Testis (tissue), 3 donors: ENCODE measurements around the gene APOOL. TPM values are rescaled to one million over a fixed set of nuclear protein-coding genes. Genes with fewer than 3 reads are reported as not detected.

Experiments used
- DNase-seq: peaks from one replicate; pipeline ENCODE4 v3.0.0-alpha.2; 2019
- H3K27ac ChIP-seq, 2 donors: fragments of 200-600 bp; sonication (generic); one replicate each; pipeline ENCODE4 v1.5.1; 2019
- H3K27me3 ChIP-seq: fragments of 200-600 bp; sonication (generic); one replicate; pipeline ENCODE4 v1.5.1; 2019
- H3K36me3 ChIP-seq: fragments of 200-600 bp; sonication (generic); one replicate; pipeline ENCODE4 v1.5.1; 2017; ENCODE audit warnings: low read depth; ENCODE audit errors: missing control alignments
- H3K4me1 ChIP-seq: fragments of 200-600 bp; sonication (generic); one replicate; pipeline ENCODE4 v1.5.1; 2019
- H3K4me3 ChIP-seq, 2 donors: fragments of 200-600 bp; sonication (generic); one replicate each; pipeline ENCODE4 v1.5.1; 2017 to 2019
- H3K9me3 ChIP-seq: fragments of 200-600 bp; sonication (generic); one replicate; pipeline ENCODE4 v1.5.1; 2017
- CTCF ChIP-seq, 3 experiments: fragments of 450-650 bp in 2 of 3; fragments of 200-600 bp in 1 of 3; sonication (generic) in 1 of 3; IDR thresholded peaks; one replicate each; pipeline ENCODE4 v1.5.1; 2016 to 2019; ENCODE audit warnings: antibody characterized with exemption in 3 of 3, mild to moderate bottlenecking in 2 of 3, moderate library complexity in 1 of 3
- POLR2A ChIP-seq: fragments of 450-650 bp; IDR thresholded peaks from one replicate; pipeline ENCODE4 v1.6.1; 2017; ENCODE audit warnings: antibody characterized with exemption, mild to moderate bottlenecking, moderate library complexity
- WGBS, 2 donors: methylation state at CpG; one replicate each; pipeline ENCODE4 v1.1.5; 2018; 5-methylcytosine and 5-hydroxymethylcytosine counted together
- intact Hi-C: fragments of 100-400 bp; cut with DNase I; formaldehyde crosslinking; loops from one replicate; pipeline ENCODE4 v1.15.1; 2023; ENCODE audit warnings: low total_unique reads
- polyA plus RNA-seq: library from polyadenylated mRNA; stranded (reverse); fragments of 350-450 nt; fragmentation: Illumina TruSeq; extraction: RNeasy Lipid Tissue Mini Kit (QIAGEN cat#74804); gene quantifications from one replicate; pipeline ENCODE4 v1.2.3, GENCODE V29; 2014; ENCODE audit warnings: low read depth, low replicate concordance; ENCODE audit not compliant: insufficient read depth
- total RNA-seq, 2 donors: library from RNA; depleted of rRNA; stranded (reverse); fragments of >200 nt; gene quantifications; one replicate each; pipeline ENCODE4 v1.2.3, GENCODE V29; 2016

The APOOL gene
- total and polyA plus RNA-seq, 3 donors from 2014 or later = 5.3 to 10.5 (median 10.3) TPM

GRCh38 chrX:85113746-85114145 is 110.1 kb downstream of the APOOL start:
- Histone ChIP-seq H3K36me3 (no peaks in the 10 kb centered on the region), H3K27ac (no peak overlapping the region), H3K4me3 (no peak overlapping the region), H3K27me3 (no peaks in the 10 kb centered on the region), H3K9me3 (no peaks in the 10 kb centered on the region), H3K4me1 (no peaks in the 10 kb centered on the region)
- WGBS, 2 donors = 80 to 88% methylated on average over 2 of the region's 2 CpGs
- no peak for DNase-seq
- intact Hi-C loops = loop anchor here (10.0 kb wide), 1 partner anchor 431 kb away; no protein-coding TSS in a partner anchor
- TF ChIP-seq POLR2A (no peak), CTCF (IDR thresholded peaks at IDR 0.05) (no peak)

GRCh38 chrX:85114171-85114570 is 110.5 kb downstream of the APOOL start:
- Histone ChIP-seq H3K36me3 (no peaks in the 10 kb centered on the region), H3K9me3 (no peaks in the 10 kb centered on the region), H3K27ac (no peak overlapping the region), H3K4me3 (no peak overlapping the region), H3K27me3 (no peaks in the 10 kb centered on the region), H3K4me1 (no peaks in the 10 kb centered on the region)
- no peak for DNase-seq
- WGBS, 2 donors = 90 to 93% methylated on average over 3 of the region's 3 CpGs
- TF ChIP-seq POLR2A = no peak
- TF ChIP-seq CTCF (IDR thresholded peaks at IDR 0.05) = no peak
- intact Hi-C loops = loop anchor here (10.0 kb wide), 1 partner anchor 431 kb away; no protein-coding TSS in a partner anchor

- intact Hi-C loops = loop anchor here (10.0 kb wide), 1 partner anchor 430 kb away; no protein-coding TSS in a partner anchor
- H3K36me3 ChIP-seq = no peaks in the 10 kb centered on the region
- no peak for TF ChIP-seq CTCF (IDR thresholded peaks at IDR 0.05)
- no peak for TF ChIP-seq POLR2A
These were observed 111.1 kb downstream of the APOOL start for GRCh38 chrX:85114776-85115175.

GRCh38 chrX:85115252-85115651 is 111.6 kb downstream of the APOOL start:
- H3K27ac ChIP-seq = no peak overlapping the region
- H3K4me1 ChIP-seq = no peaks in the 10 kb centered on the region
- WGBS, 2 donors = 36 to 77% methylated on average over 1 of the region's 1 CpG
- TF ChIP-seq POLR2A = no peak
- no peak for TF ChIP-seq CTCF (IDR thresholded peaks at IDR 0.05)
- intact Hi-C loops = loop anchor here (10.0 kb wide), 1 partner anchor 430 kb away; no protein-coding TSS in a partner anchor
- H3K9me3 ChIP-seq = no peaks in the 10 kb centered on the region
- H3K27me3 ChIP-seq = no peaks in the 10 kb centered on the region
- DNase-seq = no peak
- H3K36me3 ChIP-seq = no peaks in the 10 kb centered on the region
- H3K4me3 ChIP-seq = no peak overlapping the region

More at GRCh38 chrX:85114776-85115175, 111.1 kb downstream of the APOOL start:
- no peak for DNase-seq
- Histone ChIP-seq H3K4me1 (no peaks in the 10 kb centered on the region), H3K27me3 (no peaks in the 10 kb centered on the region), H3K27ac (no peak overlapping the region), H3K9me3 (no peaks in the 10 kb centered on the region), H3K4me3 (no peak overlapping the region)

GRCh38 chrX:85136409-85136808 is 132.7 kb downstream of the APOOL start:
- intact Hi-C loops = no loop called here
- Histone ChIP-seq H3K36me3 (no peaks in the 10 kb centered on the region), H3K27ac (no peak overlapping the region), H3K4me3 (no peak overlapping the region), H3K4me1 (no peaks in the 10 kb centered on the region), H3K27me3 (no peaks in the 10 kb centered on the region), H3K9me3 (no peaks in the 10 kb centered on the region)
- TF ChIP-seq CTCF (IDR thresholded peaks at IDR 0.05) (no peak), POLR2A (no peak)
- DNase-seq = no peak
